Brain microvascular endothelial cell (primary cell): ENCODE results near the gene XRCC5.

Source experiments
- DNase-seq: peaks from one replicate; pipeline ENCODE4 v3.0.0-alpha.2; 2020
- H3K27ac ChIP-seq: fragments of 250-450 bp; sonication (Bioruptor Pico); 2 replicates; pipeline ENCODE4 v1.5.1; 2020; ENCODE audit warnings: mild to moderate bottlenecking, moderate library complexity
- H3K27me3 ChIP-seq: fragments of 250-450 bp; sonication (Bioruptor Pico); replicated peaks from 2 replicates; pipeline ENCODE4 v1.5.1; 2020; ENCODE audit warnings: mild to moderate bottlenecking
- H3K36me3 ChIP-seq: fragments of 250-450 bp; sonication (Bioruptor Pico); replicated peaks from 2 replicates; pipeline ENCODE4 v1.5.1; 2020; ENCODE audit warnings: mild to moderate bottlenecking
- H3K4me3 ChIP-seq: 2 replicates; pipeline ENCODE4 v1.5.1; 2011; ENCODE audit warnings: low read depth, mild to moderate bottlenecking, control low read depth, low read length, moderate library complexity
- CTCF ChIP-seq: IDR thresholded peaks from 2 replicates; pipeline ENCODE4 v1.5.1; 2011; ENCODE audit warnings: low read depth, mild to moderate bottlenecking, moderate library complexity, low read length, control low read depth, inconsistent platforms; ENCODE audit errors: missing control alignments
- in situ Hi-C: cut with HindIII; loops from 2 replicates; pipeline ENCODE4 v1.10.0; 2017; ENCODE audit warnings: low sequenced_read_pairs, low pct_ligation_motif_present

The XRCC5 gene

GRCh38 chr2:216156822-216157221, 47.7 kb downstream of the XRCC5 start:
- DNase-seq: no peak
- Histone ChIP-seq H3K4me3 (no peak overlapping the region), H3K27ac (no peak overlapping the region), H3K27me3 (no peaks in the 10 kb centered on the region), H3K36me3 (peaks cover 57% of the 10 kb centered on the region)
- in situ Hi-C loops: no loop called here
- no peak for TF ChIP-seq CTCF

GRCh38 chr2:216159144-216159543, 50.0 kb downstream of the XRCC5 start:
- Histone ChIP-seq H3K27ac (no peak overlapping the region), H3K27me3 (no peaks in the 10 kb centered on the region), H3K4me3 (no peak overlapping the region), H3K36me3 (peaks cover 58% of the 10 kb centered on the region)
- no peak for TF ChIP-seq CTCF
- in situ Hi-C loops: no loop called here
- DNase-seq: no peak

- TF ChIP-seq CTCF: no peak
- in situ Hi-C loops: no loop called here
- Histone ChIP-seq H3K4me3 (no peak overlapping the region), H3K36me3 (peaks cover 58% of the 10 kb centered on the region), H3K27me3 (no peaks in the 10 kb centered on the region), H3K27ac (no peak overlapping the region)
- no peak for DNase-seq
Observed at GRCh38 chr2:216159646-216160045, 50.5 kb downstream of the XRCC5 start.

GRCh38 chr2:216160786-216161185, 51.6 kb downstream of the XRCC5 start:
- DNase-seq: no peak
- in situ Hi-C loops: no loop called here
- H3K27ac ChIP-seq: no peak overlapping the region
- peaks cover 56% of the 10 kb centered on the region for H3K36me3 ChIP-seq
- H3K4me3 ChIP-seq: no peak overlapping the region
- no peaks in the 10 kb centered on the region for H3K27me3 ChIP-seq
- no peak for TF ChIP-seq CTCF

- Histone ChIP-seq H3K4me3 (no peak overlapping the region), H3K27me3 (no peaks in the 10 kb centered on the region), H3K36me3 (peaks cover 57% of the 10 kb centered on the region), H3K27ac (no peak overlapping the region)
- no peak for TF ChIP-seq CTCF
- no peak for DNase-seq
- in situ Hi-C loops: no loop called here
Observed at GRCh38 chr2:216161967-216162366, 52.8 kb downstream of the XRCC5 start.

- Histone ChIP-seq H3K4me3 (no peak overlapping the region), H3K36me3 (peaks cover 54% of the 10 kb centered on the region), H3K27ac (no peak overlapping the region), H3K27me3 (no peaks in the 10 kb centered on the region)
- TF ChIP-seq CTCF: no peak
- in situ Hi-C loops: no loop called here
- DNase-seq: no peak
Observed at GRCh38 chr2:216163518-216163917, 54.4 kb downstream of the XRCC5 start.
